ENCODE results near the gene DCAF7. TPM values are rescaled to one million over a fixed set of nuclear protein-coding genes. Genes with fewer than 3 reads are reported as not detected.

Gene DCAF7
- 45.2 and 60.3 TPM in 2 replicates for total RNA-seq

GRCh38 chr17:63549946-63550816 lies at the start of gene DCAF7:
Gene DCAF7 (plus strand): TSS chr17:63550477. CDS start chr17:63550678, 201 bp downstream.
- peak; percentile 99 for DNase-seq (ENCODE audit: extremely low read depth, low read depth, low spot score)

GRCh38 chr17:63500543-63501390 lies 49.5 kb upstream of the DCAF7 start:
- no peak for DNase-seq (ENCODE audit: extremely low read depth, low read depth, low spot score)

GRCh38 chr17:63503341-63503705 lies 47.0 kb upstream of the DCAF7 start:
- DNase-seq (ENCODE audit: extremely low read depth, low read depth, low spot score), result no peak

- no peak for DNase-seq (ENCODE audit: extremely low read depth, low read depth, low spot score)
These were observed 46.0 kb upstream of the DCAF7 start for GRCh38 chr17:63504261-63504660.

GRCh38 chr17:63505341-63505740 lies 44.9 kb upstream of the DCAF7 start:
- no peak for DNase-seq (ENCODE audit: extremely low read depth, low read depth, low spot score)

- no peak for DNase-seq (ENCODE audit: extremely low read depth, low read depth, low spot score)
These were observed 43.6 kb upstream of the DCAF7 start for GRCh38 chr17:63506627-63507026.

- DNase-seq (ENCODE audit: extremely low read depth, low read depth, low spot score), result no peak
These were observed 38.9 kb upstream of the DCAF7 start for GRCh38 chr17:63511331-63511730.

GRCh38 chr17:63512388-63512787 lies 37.9 kb upstream of the DCAF7 start:
- DNase-seq (ENCODE audit: extremely low read depth, low read depth, low spot score), result no peak

- DNase-seq (ENCODE audit: extremely low read depth, low read depth, low spot score), result no peak
These were observed 37.2 kb upstream of the DCAF7 start for GRCh38 chr17:63512896-63513644.

GRCh38 chr17:63514477-63514876 lies 35.8 kb upstream of the DCAF7 start:
- no peak for DNase-seq (ENCODE audit: extremely low read depth, low read depth, low spot score)

GRCh38 chr17:63514974-63515373 lies 35.3 kb upstream of the DCAF7 start:
- no peak for DNase-seq (ENCODE audit: extremely low read depth, low read depth, low spot score)

GRCh38 chr17:63515426-63515825 lies 34.9 kb upstream of the DCAF7 start:
- DNase-seq (ENCODE audit: extremely low read depth, low read depth, low spot score), result no peak

GRCh38 chr17:63516910-63517824 lies 33.1 kb upstream of the DCAF7 start:
- no peak for DNase-seq (ENCODE audit: extremely low read depth, low read depth, low spot score)

GRCh38 chr17:63517825-63518534 lies 32.3 kb upstream of the DCAF7 start:
- DNase-seq (ENCODE audit: extremely low read depth, low read depth, low spot score), result no peak

GRCh38 chr17:63519116-63519881 lies 31.0 kb upstream of the DCAF7 start:
- DNase-seq (ENCODE audit: extremely low read depth, low read depth, low spot score), result no peak

GRCh38 chr17:63519972-63520882 lies 30.1 kb upstream of the DCAF7 start:
- no peak for DNase-seq (ENCODE audit: extremely low read depth, low read depth, low spot score)

GRCh38 chr17:63523253-63523855 lies 26.9 kb upstream of the DCAF7 start, which contains the start of gene KCNH6:
Gene KCNH6 (plus strand): TSS chr17:63523358. CDS start chr17:63523414, 56 bp downstream.
- no peak for DNase-seq (ENCODE audit: extremely low read depth, low read depth, low spot score)

Measured in glomerular endothelial cell (primary cell).